Measurements from ENCODE around the gene TRIM47. TPM values are rescaled to one million over a fixed set of nuclear protein-coding genes. Genes with fewer than 3 reads are reported as not detected.

The TRIM47 gene
- total and polyA plus RNA-seq, 2 of the 13 experiments (the other 11 are each of a cell fraction or from before 2014, with no cell fraction given): 33.5 to 82.0 TPM

GRCh38 chr17:75891605-75892555 is 13.5 kb upstream of the TRIM47 start (continued):
- TF ChIP-seq ZNF513 (CRISPR knock-in tag; conservative IDR thresholded peaks at IDR 0.05) (no peak), POGK (CRISPR knock-in tag; conservative IDR thresholded peaks at IDR 0.05) (peak; percentile 22; the same call in 1 of the 2 replicates), ZKSCAN8 (CRISPR knock-in tag; IDR thresholded peaks at IDR 0.05; ENCODE audit: borderline replicate concordance) (peak; percentile 5; the same call in 1 of the 2 replicates), ZNF335 (CRISPR knock-in tag; IDR thresholded peaks at IDR 0.05) (peak; percentile 75; the same call in 1 of the 2 replicates), FOXK1 (CRISPR knock-in tag; IDR thresholded peaks at IDR 0.05; ENCODE audit: borderline replicate concordance, low read depth) (peak; percentile 27; the same call in 1 of the 2 replicates), ZNF101 (CRISPR knock-in tag; IDR thresholded peaks at IDR 0.05; ENCODE audit: borderline replicate concordance, low read depth) (no peak), PAX8 (CRISPR knock-in tag; IDR thresholded peaks at IDR 0.05; ENCODE audit: borderline replicate concordance) (no peak), ZC3H13 (CRISPR knock-in tag; IDR thresholded peaks at IDR 0.05) (0 out of 2 replicates have a peak, but pooled peaks have one; percentile 64), PITX1 (CRISPR knock-in tag; IDR thresholded peaks at IDR 0.05) (peak; percentile 85), SMARCE1 (IDR thresholded peaks at IDR 0.05; ENCODE audit: borderline replicate concordance) (no peak), BCL3 (CRISPR knock-in tag; IDR thresholded peaks at IDR 0.05) (no peak), SOX5 (CRISPR knock-in tag; IDR thresholded peaks at IDR 0.05; ENCODE audit: borderline replicate concordance) (peak; percentile 51; the same call in 1 of the 2 replicates), DZIP1 (CRISPR knock-in tag; IDR thresholded peaks at IDR 0.05) (no peak), KAT7 (CRISPR knock-in tag; IDR thresholded peaks at IDR 0.05; ENCODE audit: borderline replicate concordance) (peak; percentile 65; the same call in 1 of the 2 replicates), TMF1 (CRISPR knock-in tag; IDR thresholded peaks at IDR 0.05; ENCODE audit: low read depth) (peak; percentile 73; the same call in 1 of the 2 replicates), ZNF460 (CRISPR knock-in tag; IDR thresholded peaks at IDR 0.05; ENCODE audit: borderline replicate concordance) (no peak; the same call in 1 of the 2 replicates), ZBTB44 (CRISPR knock-in tag; IDR thresholded peaks at IDR 0.05) (no peak), ELF3 (CRISPR knock-in tag; IDR thresholded peaks at IDR 0.05) (peak; percentile 44; the same call in 1 of the 2 replicates)

Measured in HepG2 (cell line).